Left kidney (tissue), 2 donors: ENCODE results near the gene TECPR1. TPM values are rescaled to one million over a fixed set of nuclear protein-coding genes. Genes with fewer than 3 reads are reported as not detected.

Experiments
- DNase-seq: peaks from one replicate; pipeline ENCODE4 v3.0.0-alpha.2; 2013
- polyA plus RNA-seq: library from polyadenylated mRNA; unstranded; fragments of 120-200 nt; gene quantifications from one replicate; pipeline ENCODE4 v1.2.1, GENCODE V29; 2013; ENCODE audit not compliant: insufficient read length

The TECPR1 gene
- polyA plus RNA-seq, 1 donor, result 18.1 TPM

GRCh38 chr7:98192781-98193457 lies 59.1 kb downstream of the TECPR1 start:
- no peak for DNase-seq

GRCh38 chr7:98191668-98192431 lies 60.2 kb downstream of the TECPR1 start:
- no peak for DNase-seq

GRCh38 chr7:98189559-98189958 lies 62.5 kb downstream of the TECPR1 start:
- DNase-seq, result no peak

- DNase-seq, result no peak
Measured at GRCh38 chr7:98187138-98187502, 64.9 kb downstream of the TECPR1 start.

GRCh38 chr7:98186452-98187137 lies 65.4 kb downstream of the TECPR1 start:
- DNase-seq, result no peak

- no peak for DNase-seq
Measured at GRCh38 chr7:98185101-98185500, 66.9 kb downstream of the TECPR1 start.

- DNase-seq, result no peak
Measured at GRCh38 chr7:98180751-98181150, 71.3 kb downstream of the TECPR1 start.

GRCh38 chr7:98178762-98179490 lies 73.1 kb downstream of the TECPR1 start:
- DNase-seq, result no peak

GRCh38 chr7:98178321-98178720 lies 73.7 kb downstream of the TECPR1 start:
- DNase-seq, result no peak

GRCh38 chr7:98177553-98177952 lies 74.5 kb downstream of the TECPR1 start:
- DNase-seq, result no peak

- no peak for DNase-seq
Measured at GRCh38 chr7:98175260-98175940, 76.6 kb downstream of the TECPR1 start.

- DNase-seq, result no peak
Measured at GRCh38 chr7:98174334-98175259, 77.4 kb downstream of the TECPR1 start.

- no peak for DNase-seq
Measured at GRCh38 chr7:98171449-98171848, 80.6 kb downstream of the TECPR1 start.

GRCh38 chr7:98170966-98171365 lies 81.1 kb downstream of the TECPR1 start:
- DNase-seq, result no peak

GRCh38 chr7:98168904-98169621 lies 83.0 kb downstream of the TECPR1 start:
- DNase-seq, result no peak

- DNase-seq, result peak; percentile 60
Measured at GRCh38 chr7:98168181-98168903, 83.7 kb downstream of the TECPR1 start.

GRCh38 chr7:98167653-98168052 lies 84.4 kb downstream of the TECPR1 start:
- DNase-seq, result no peak

- no peak for DNase-seq
Measured at GRCh38 chr7:98166668-98166970, 85.4 kb downstream of the TECPR1 start.

GRCh38 chr7:98165827-98166667 lies 86.0 kb downstream of the TECPR1 start:
- DNase-seq, result peak; percentile 18
